Measurements from ENCODE around the gene FAM174C.

DNA sequence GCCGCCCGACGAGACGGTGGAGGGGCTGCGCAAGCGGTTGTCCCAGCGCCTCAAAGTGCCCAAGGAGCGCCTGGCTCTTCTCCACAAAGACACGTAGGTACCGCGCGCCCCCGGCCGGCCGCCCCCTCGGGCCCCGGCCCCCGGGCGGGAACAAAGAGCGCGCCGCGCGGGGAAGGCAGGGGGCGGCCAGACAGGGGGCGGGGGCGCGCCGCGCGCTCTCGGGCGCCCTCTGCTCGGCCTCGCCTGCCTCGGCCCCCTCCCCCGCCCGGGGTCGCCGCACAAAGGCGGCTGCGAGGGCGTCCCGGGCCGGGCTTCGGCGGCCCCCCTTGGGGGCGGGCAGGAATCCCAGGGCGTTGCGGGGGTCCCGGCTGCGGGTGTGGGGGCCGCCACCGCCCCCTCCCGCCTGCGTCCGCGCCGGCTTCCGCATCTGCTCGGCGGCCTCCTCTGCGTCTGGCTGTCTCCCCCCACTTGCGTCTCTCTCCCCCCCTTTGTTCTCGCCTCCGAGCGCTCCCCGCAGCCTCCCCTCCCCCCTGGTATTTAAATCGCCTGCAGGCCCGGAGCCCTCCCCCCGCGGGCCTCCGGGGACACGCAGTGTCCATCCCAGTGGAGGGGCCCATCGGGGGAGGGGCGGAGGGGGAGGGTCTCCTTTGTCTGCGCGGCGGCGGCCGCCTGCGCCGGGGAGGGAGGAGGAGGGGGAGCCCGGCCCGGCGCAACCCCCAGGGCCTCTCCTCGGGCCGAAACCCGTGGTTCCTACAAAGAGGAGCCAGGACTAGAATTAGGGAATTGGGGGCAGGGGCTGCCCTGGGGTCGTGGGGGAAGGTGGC is 24.7 kb upstream of the FAM174C start:
- TF ChIP-seq POLR2A (IDR thresholded peaks at IDR 0.05) (peak in 1 of 3 donors; percentile 9), CTCF (IDR thresholded peaks at IDR 0.05) (no peak)
